ENCODE results near the gene MCM9. TPM values are rescaled to one million over a fixed set of nuclear protein-coding genes. Genes with fewer than 3 reads are reported as not detected.

The MCM9 gene
- total and polyA plus RNA-seq, 2 of the 13 experiments (the other 11 are each of a cell fraction or from before 2014, with no cell fraction given), result 3.8 to 17.2 TPM

DNA sequence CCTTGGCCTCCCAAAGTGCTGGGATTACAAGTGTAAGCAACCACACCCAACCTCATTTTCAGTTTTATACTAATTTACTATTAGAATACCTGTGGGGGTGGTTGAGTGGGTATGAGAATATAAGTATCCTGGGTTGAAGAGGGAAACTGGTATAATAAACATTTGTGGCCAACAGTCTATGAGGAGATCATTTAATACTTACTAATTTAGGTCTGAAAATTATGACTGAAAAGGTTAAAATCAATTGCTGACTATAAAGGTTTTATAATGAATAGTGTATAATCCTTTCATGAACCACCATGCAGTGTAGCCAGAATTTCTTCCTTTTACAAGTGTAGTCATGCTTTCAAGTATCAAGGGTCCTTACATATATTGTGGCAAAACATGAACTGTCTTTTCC is 29.9 kb downstream of the MCM9 start (continued):
- TF ChIP-seq ZFP36L2 (CRISPR knock-in tag; IDR thresholded peaks at IDR 0.05) (no peak), SALL1 (CRISPR knock-in tag; IDR thresholded peaks at IDR 0.05) (no peak), RFX5 (IDR thresholded peaks at IDR 0.05; ENCODE audit: low read depth, low read length) (no peak), HIVEP1 (CRISPR knock-in tag; IDR thresholded peaks at IDR 0.05) (no peak), MTF1 (CRISPR knock-in tag; IDR thresholded peaks at IDR 0.05) (no peak), MAFG (CRISPR knock-in tag; IDR thresholded peaks at IDR 0.05) (no peak), MED8 (CRISPR knock-in tag; IDR thresholded peaks at IDR 0.05; ENCODE audit: insufficient replicate concordance) (no peak)

DNA sequence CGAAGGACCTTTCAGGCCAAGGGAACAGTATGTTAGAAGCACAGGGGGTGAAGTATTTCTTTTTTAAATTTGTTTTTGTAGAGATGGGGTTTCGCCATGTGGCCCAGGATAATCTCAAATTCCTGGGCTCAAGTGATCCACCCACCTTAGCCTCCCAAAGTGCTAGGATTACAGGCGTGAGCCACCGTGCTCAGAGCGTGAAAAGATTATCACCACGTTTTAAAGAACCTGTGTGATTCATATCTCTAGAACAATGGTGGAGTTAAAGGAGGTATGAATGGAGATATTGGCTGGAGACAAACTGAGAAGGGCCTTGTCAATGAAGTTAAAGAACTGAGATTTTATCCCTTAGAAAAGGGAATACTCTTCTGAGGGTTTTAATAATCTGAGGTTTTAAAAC is 31.3 kb downstream of the MCM9 start:
- no peaks in the 10 kb centered on the region for H3K27me3 ChIP-seq (ENCODE audit: control insufficient read depth in 1 of 2, insufficient read depth in 2 of 2, low read length in 2 of 2)
- WGBS (ENCODE audit: low lambda C conversion rate), result 96% methylated on average over 6 of the region's 6 CpGs
- peaks cover 25% of the 10 kb centered on the region for H3K4me1 ChIP-seq (ENCODE audit: insufficient read depth, low read length)
- no peak overlapping the region for H3K4me2 ChIP-seq (ENCODE audit: low read depth, low read length)
- peaks cover 3% of the 10 kb centered on the region; the same call in 1 of the 2 replicates for H4K20me1 ChIP-seq (ENCODE audit: insufficient read depth, low read length)
- no peak overlapping the region for H3K4me3 ChIP-seq (replicated peaks in 1 of 3; ENCODE audit: insufficient read depth in 1 of 3, low read depth in 2 of 3, low read length in 3 of 3)
- TF ChIP-seq CSRNP2 (CRISPR knock-in tag; conservative IDR thresholded peaks at IDR 0.05; ENCODE audit: low read depth), result no peak
- no peak for TF ChIP-seq ZNF777 (CRISPR knock-in tag; IDR thresholded peaks at IDR 0.05)
- TF ChIP-seq PPARG (CRISPR knock-in tag; conservative IDR thresholded peaks at IDR 0.05), result no peak
- TF ChIP-seq MEIS1 (CRISPR knock-in tag; IDR thresholded peaks at IDR 0.05; ENCODE audit: borderline replicate concordance), result no peak
- no peak for TF ChIP-seq ZNF230 (CRISPR knock-in tag; IDR thresholded peaks at IDR 0.05)
- TF ChIP-seq SP5 (CRISPR knock-in tag; IDR thresholded peaks at IDR 0.05; ENCODE audit: borderline replicate concordance, low read depth), result no peak
- TF ChIP-seq MXI1 (IDR thresholded peaks at IDR 0.05; ENCODE audit: borderline replicate concordance, low read depth, low read length), result no peak
- DNase-seq (ENCODE audit: low spot score) (no peak), FAIRE-seq (no peak), ATAC-seq (no peak)
- in situ Hi-C loops (cut with HindIII; ENCODE audit: extremely low pct_ligation_motif_present, low pct_unique_long_range_greater_than_20kb) (no loop called here), intact Hi-C loops (cut with micrococcal nuclease; ENCODE audit: unreplicated experiment) (no loop called here)
- H3K9me3 ChIP-seq (ENCODE audit: low read length), result no peaks in the 10 kb centered on the region
- CTCF ChIA-PET (ENCODE audit: low intra/inter-chr PET ratio, low total read pairs), result no interaction called here
- no TSS peak for BruUV-seq (replicated peaks)
- H3K27ac ChIP-seq (ENCODE audit: extremely low read length, insufficient read depth, low read length), result no peak overlapping the region
- no peak overlapping the region for H2AFZ ChIP-seq (ENCODE audit: low read length)
- H3K36me3 ChIP-seq (replicated peaks in 1 of 2; ENCODE audit: control insufficient read depth in 1 of 2, insufficient read depth in 2 of 2, low read length in 2 of 2), result peaks cover 15 to 84% of the 10 kb centered on the region in 2 experiments
- H3K9ac ChIP-seq (ENCODE audit: insufficient read depth, low read depth, low read length), result no peak overlapping the region
- H3K79me2 ChIP-seq (ENCODE audit: insufficient read depth, low read length), result peaks cover 39% of the 10 kb centered on the region
- POLR2A ChIA-PET, result no interaction called here
